ENCODE data around the gene TBC1D22A.

The TBC1D22A gene

DNA sequence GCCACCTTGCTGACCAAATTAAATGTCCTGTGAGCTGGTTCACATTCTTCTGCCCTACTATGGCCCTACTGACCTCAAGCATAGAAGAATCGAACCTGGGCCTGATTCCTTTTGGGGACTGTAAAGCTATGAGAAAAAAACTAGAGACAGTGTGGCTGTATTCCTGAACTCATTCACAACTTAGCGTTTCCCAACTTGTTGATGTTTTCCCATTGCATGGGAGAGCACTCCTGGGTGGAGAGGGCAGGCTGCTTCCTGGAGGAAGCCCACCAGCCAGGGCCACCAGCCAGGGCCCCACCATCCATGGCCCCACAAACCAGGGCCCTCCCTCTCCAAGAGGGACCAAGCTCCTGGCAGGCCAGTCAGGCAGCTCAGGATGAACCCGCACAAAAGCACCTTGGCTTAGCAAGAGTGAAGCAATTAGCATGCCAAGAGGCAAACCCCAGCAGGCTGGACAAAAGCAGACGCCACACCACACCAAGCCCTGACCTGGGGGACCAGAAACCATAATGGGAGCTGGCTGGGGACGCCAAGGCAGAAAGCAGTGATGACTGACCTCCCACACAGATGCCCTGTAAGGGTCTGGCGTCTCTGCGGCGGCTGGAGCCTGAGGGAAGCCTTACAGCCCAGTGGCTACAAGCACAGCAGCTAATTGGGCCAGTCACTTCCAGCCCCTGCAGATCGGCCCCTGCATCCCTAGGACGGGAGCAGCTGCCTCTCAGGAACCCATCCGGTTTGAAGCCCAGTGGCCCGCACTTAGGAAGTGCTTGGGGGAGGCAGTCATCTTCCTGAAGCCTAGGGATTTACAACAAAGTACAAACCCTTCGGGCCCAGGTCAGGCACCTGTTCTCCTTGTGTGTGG lies 26.5 kb upstream of the TBC1D22A start:
- Histone ChIP-seq H3K36me3 (replicated peaks) (no peaks in the 10 kb centered on the region), H3K27me3 (replicated peaks) (no peaks in the 10 kb centered on the region), H3K4me3 (ENCODE audit: low read depth, low read length) (no peak overlapping the region), H3K27ac (no peak overlapping the region)
- no peak for DNase-seq
- TF ChIP-seq, protein P1, sequence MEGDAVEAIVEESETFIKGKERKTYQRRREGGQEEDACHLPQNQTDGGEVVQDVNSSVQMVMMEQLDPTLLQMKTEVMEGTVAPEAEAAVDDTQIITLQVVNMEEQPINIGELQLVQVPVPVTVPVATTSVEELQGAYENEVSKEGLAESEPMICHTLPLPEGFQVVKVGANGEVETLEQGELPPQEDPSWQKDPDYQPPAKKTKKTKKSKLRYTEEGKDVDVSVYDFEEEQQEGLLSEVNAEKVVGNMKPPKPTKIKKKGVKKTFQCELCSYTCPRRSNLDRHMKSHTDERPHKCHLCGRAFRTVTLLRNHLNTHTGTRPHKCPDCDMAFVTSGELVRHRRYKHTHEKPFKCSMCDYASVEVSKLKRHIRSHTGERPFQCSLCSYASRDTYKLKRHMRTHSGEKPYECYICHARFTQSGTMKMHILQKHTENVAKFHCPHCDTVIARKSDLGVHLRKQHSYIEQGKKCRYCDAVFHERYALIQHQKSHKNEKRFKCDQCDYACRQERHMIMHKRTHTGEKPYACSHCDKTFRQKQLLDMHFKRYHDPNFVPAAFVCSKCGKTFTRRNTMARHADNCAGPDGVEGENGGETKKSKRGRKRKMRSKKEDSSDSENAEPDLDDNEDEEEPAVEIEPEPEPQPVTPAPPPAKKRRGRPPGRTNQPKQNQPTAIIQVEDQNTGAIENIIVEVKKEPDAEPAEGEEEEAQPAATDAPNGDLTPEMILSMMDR (IDR thresholded peaks at IDR 0.05; ENCODE audit: low read depth, low read length, missing control alignments): no peak
- in situ Hi-C loops (cut with HindIII; ENCODE audit: low pct_ligation_motif_present, low sequenced_read_pairs): no loop called here

DNA sequence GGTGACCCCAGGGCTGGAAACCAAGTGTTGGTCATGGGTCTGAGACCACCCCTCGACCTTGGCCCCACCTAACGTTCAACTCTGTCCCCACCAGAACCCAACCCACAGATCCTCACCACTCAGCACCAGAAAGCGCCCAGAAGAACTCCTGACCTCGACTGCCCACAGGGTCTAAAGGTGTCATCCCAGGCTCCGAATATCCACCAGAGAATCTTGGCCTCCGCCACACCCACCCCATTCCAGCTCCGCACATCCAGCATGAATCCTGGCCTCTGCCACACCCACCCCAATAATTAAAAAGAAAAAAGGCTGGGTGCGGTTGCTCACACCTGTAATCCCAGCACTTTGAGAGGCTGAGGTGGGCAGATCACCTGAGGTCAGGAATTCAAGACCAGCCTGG lies 25.7 kb upstream of the TBC1D22A start:
- H3K27ac ChIP-seq: no peak overlapping the region
- in situ Hi-C loops (cut with HindIII; ENCODE audit: low pct_ligation_motif_present, low sequenced_read_pairs): no loop called here
- DNase-seq: no peak
- no peaks in the 10 kb centered on the region for H3K36me3 ChIP-seq (replicated peaks)
- no peaks in the 10 kb centered on the region for H3K27me3 ChIP-seq (replicated peaks)
- TF ChIP-seq, protein P1 (IDR thresholded peaks at IDR 0.05; ENCODE audit: low read depth, low read length, missing control alignments): no peak
- H3K4me3 ChIP-seq (ENCODE audit: low read depth, low read length): peak overlapping the region; percentile 67

DNA sequence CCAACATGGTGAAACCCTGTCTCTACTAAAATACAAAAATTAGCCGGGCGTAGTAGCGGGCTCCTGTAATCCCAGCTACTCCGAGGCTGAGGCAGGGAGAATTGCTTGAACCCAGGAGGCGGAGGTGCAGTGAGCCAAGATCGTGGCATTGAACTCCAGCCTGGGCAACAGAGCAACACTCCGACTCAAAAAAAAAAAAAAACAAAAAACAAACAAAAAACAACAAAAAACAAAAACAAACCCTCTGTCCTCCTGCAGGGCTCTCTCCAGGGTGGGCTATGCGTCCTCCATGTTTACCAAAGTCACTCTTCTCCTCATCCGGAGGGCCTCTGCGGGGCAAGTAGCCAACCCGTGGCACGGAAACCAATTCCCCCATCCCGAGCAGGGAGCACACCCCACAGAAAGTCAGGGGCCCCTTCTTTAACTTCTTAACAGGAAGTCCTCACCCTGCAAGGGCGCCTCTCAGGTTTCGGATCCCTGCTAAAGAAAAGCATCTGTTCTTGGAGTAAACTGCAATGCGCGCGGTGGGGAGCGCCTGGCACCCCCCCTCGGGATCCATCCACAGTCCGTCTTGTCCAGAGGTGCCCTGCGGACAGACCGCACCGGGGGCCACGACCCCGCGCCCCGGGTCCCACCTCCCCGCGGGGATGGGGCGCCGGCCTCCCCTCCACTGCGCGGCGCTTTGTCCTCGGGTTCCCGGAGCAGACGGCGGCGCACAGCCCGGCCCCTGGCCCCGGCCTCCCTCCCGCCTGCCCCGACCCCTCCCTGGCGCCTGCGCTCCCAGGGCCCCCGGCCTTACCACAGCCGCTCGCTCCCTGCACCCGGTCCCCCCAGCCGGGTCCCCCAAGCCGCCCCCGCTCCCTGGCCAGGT lies 25.1 kb upstream of the TBC1D22A start:
- Histone ChIP-seq H3K27ac (peak overlapping the region; percentile 29), H3K27me3 (replicated peaks) (no peaks in the 10 kb centered on the region), H3K36me3 (replicated peaks) (no peaks in the 10 kb centered on the region), H3K4me3 (ENCODE audit: low read depth, low read length) (peak overlapping the region; percentile 67)
- in situ Hi-C loops (cut with HindIII; ENCODE audit: low pct_ligation_motif_present, low sequenced_read_pairs): no loop called here
- DNase-seq: no peak
- TF ChIP-seq, protein P1 (IDR thresholded peaks at IDR 0.05; ENCODE audit: low read depth, low read length, missing control alignments): no peak

DNA sequence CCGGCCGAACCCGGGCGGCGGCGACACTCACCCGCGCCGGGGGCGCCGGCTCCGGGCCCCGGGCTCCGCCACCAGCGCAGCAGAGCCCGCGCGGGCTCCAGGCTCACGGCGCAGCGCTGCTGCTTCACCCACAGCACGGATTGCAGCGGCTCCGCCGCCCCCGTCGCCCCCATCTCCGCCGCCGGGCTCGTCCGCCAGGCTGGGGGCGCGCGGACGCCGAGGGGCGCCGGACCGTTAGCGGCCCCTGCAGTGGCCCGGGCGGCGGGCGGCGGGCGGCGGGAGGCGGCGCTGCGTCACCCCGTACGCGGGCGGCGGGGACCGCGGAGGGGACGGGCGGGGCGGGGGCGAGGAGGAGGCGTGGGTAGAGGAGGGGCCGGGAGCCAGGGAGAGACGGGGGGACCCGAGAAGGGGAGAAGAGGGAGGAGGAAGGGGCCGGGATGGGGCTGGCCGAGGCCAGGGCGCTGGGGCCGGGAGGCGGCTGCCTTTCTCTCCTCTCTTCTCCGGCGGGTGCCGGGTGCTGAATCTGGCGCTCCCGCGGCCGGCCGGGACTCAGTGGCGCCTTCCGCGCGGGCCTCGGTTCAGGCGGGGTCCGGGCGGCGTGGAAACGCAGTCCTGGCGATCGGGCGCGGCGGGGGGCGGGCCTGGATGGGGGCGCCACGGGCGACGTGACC lies 24.3 kb upstream of the TBC1D22A start, which contains the start of gene CERK:
TSS of gene CERK (minus strand) at position 277 of the 671 bp plus-strand sequence. CDS start at position 173, 104 bp downstream.
- in situ Hi-C loops (cut with HindIII; ENCODE audit: low pct_ligation_motif_present, low sequenced_read_pairs): no loop called here
- no peaks in the 10 kb centered on the region for H3K36me3 ChIP-seq (replicated peaks)
- H3K27ac ChIP-seq: peak within 1 kb of the TSS; percentile 47
- H3K4me3 ChIP-seq (ENCODE audit: low read depth, low read length): peak within 1 kb of the TSS; percentile 67
- TF ChIP-seq, protein P1 (IDR thresholded peaks at IDR 0.05; ENCODE audit: low read depth, low read length, missing control alignments): no peak
- no peaks in the 10 kb centered on the region for H3K27me3 ChIP-seq (replicated peaks)
- DNase-seq: no peak

DNA sequence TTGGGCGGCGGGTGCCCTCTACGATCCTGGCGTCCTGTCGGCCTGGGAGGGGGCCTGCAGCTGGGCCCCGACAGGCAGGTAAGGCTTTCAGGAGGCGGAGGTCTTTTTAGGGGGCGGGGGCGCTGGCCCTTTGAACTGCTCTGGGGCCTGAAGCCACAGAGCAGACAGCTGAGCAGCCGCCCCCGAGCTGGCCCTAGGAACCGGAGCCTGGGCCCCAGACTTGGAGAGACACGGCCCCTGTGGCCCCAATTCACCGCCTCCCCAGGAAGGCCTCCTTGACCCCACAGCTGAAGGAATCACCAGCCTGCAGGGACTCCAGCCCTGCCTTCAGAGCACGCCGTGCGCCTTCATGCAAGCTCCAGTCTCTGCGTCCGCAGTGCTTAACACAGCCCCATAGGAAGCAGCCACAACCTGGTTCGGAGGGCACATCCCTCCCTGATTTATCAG lies 23.8 kb upstream of the TBC1D22A start:
- Histone ChIP-seq H3K27me3 (replicated peaks) (no peaks in the 10 kb centered on the region), H3K4me3 (ENCODE audit: low read depth, low read length) (peak overlapping the region; percentile 67), H3K27ac (peak overlapping the region; percentile 47), H3K36me3 (replicated peaks) (no peaks in the 10 kb centered on the region)
- TF ChIP-seq, protein P1 (IDR thresholded peaks at IDR 0.05; ENCODE audit: low read depth, low read length, missing control alignments): no peak
- in situ Hi-C loops (cut with HindIII; ENCODE audit: low pct_ligation_motif_present, low sequenced_read_pairs): no loop called here
- no peak for DNase-seq
